Lower lobe of right lung (tissue), 2 donors: ENCODE measurements around the gene TOMM34. TPM values are rescaled to one million over a fixed set of nuclear protein-coding genes. Genes with fewer than 3 reads are reported as not detected.

Experiments
- ATAC-seq, 2 donors: fragments of 200-7000 bp; cut with Tn5 transposase; one replicate each; pipeline ENCODE4 v1.9.1; 2020 to 2022; ENCODE audit warnings: mild to moderate bottlenecking in 2 of 2, moderate library complexity in 2 of 2
- DNase-seq: peaks from one replicate; pipeline ENCODE4 v3.0.0-alpha.2; 2020
- H3K27ac ChIP-seq: fragments of 200-600 bp; one replicate; pipeline ENCODE4 v1.8.0; 2022
- H3K27me3 ChIP-seq: fragments of 200-600 bp; one replicate; pipeline ENCODE4 v1.8.0; 2022; ENCODE audit warnings: low read depth
- H3K36me3 ChIP-seq: fragments of 200-600 bp; one replicate; pipeline ENCODE4 v1.8.0; 2022; ENCODE audit warnings: mild to moderate bottlenecking
- H3K4me1 ChIP-seq: fragments of 200-600 bp; one replicate; pipeline ENCODE4 v1.8.0; 2022
- H3K4me3 ChIP-seq: fragments of 200-600 bp; one replicate; pipeline ENCODE4 v1.8.0; 2022; ENCODE audit warnings: mild to moderate bottlenecking
- H3K9me3 ChIP-seq: fragments of 200-600 bp; one replicate; pipeline ENCODE4 v1.8.0; 2022
- intact Hi-C: fragments of 100-400 bp; cut with DNase I; formaldehyde crosslinking; loops from one replicate; pipeline ENCODE4 v1.11.0; 2022
- total RNA-seq: library from RNA; stranded (reverse); fragmentation: NEBNext Ultra II Directional; extraction: Animal tissue kit (Norgen Biotek cat#: 25700); gene quantifications from one replicate; pipeline ENCODE4 v1.2.1, GENCODE V29; 2021
- TF ChIP-seq, protein P1 (sequence below): fragments of 200-600 bp; IDR thresholded peaks from one replicate; pipeline ENCODE4 v1.8.0; 2022; ENCODE audit warnings: antibody characterized with exemption, mild to moderate bottlenecking
- donor health status: DM: no; HTN: yes; CAD: no; lungs with severe emphysema.

TOMM34 gene
- total RNA-seq, 1 donor from 2014 or later: 12.8 TPM

DNA sequence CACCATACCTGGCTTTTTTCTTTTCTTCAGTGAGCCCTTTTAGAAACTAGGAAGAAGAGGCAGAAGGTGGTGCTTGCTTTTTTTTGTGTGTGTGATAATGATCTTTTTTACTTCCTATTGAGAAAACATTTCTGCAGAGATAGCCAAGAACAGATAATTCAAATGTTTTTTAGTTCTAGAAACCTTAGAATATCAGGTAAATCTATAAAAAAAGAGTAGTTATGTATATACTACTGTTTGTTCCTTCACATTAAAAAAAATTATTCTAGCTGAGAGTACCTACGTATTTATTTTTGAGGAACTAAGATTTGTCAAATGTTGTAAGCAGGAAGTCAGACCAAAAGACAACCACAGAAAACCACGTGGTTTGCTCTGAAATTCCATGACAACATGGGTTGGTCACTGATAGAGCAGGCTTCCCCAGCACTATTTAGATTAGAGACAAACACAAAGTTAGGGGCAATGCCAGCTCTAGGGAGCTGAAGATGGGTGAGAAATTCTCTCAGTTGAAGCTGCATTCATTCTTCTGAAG is 19.0 kb upstream of the TOMM34 start:
- H3K9me3 ChIP-seq: no peaks in the 10 kb centered on the region
- peak overlapping the region; percentile 80 for H3K27ac ChIP-seq
- H3K4me1 ChIP-seq: peaks cover 28% of the 10 kb centered on the region
- no peak for DNase-seq
- no peak overlapping the region for H3K4me3 ChIP-seq
- intact Hi-C loops: no loop called here
- H3K36me3 ChIP-seq: peaks cover 92% of the 10 kb centered on the region
- H3K27me3 ChIP-seq: no peaks in the 10 kb centered on the region
- peak; percentile 87 to 91 for ATAC-seq
- TF ChIP-seq, protein P1, sequence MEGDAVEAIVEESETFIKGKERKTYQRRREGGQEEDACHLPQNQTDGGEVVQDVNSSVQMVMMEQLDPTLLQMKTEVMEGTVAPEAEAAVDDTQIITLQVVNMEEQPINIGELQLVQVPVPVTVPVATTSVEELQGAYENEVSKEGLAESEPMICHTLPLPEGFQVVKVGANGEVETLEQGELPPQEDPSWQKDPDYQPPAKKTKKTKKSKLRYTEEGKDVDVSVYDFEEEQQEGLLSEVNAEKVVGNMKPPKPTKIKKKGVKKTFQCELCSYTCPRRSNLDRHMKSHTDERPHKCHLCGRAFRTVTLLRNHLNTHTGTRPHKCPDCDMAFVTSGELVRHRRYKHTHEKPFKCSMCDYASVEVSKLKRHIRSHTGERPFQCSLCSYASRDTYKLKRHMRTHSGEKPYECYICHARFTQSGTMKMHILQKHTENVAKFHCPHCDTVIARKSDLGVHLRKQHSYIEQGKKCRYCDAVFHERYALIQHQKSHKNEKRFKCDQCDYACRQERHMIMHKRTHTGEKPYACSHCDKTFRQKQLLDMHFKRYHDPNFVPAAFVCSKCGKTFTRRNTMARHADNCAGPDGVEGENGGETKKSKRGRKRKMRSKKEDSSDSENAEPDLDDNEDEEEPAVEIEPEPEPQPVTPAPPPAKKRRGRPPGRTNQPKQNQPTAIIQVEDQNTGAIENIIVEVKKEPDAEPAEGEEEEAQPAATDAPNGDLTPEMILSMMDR: no peak

DNA sequence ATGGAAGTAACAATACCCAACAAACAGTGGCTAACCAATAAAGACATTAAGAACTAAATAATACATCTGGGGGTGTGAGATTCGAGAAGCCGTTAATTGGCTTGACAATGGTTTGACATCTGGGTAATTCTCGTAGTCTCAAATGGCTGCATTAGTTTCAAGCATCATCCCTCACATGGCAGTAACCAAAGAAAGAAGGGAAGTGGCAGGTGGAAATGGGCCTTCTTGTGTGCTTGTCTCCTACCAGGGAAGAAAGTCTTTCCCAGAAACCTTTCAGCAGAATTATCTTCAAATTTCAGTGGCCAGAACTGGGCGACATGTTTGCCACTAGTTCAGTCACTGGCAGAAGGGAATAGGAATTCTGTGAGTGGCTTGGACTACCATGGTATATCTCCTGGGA is 16.5 kb upstream of the TOMM34 start:
- H3K27me3 ChIP-seq: no peaks in the 10 kb centered on the region
- no peak overlapping the region for H3K27ac ChIP-seq
- H3K36me3 ChIP-seq: peaks cover 94% of the 10 kb centered on the region
- no peak for ATAC-seq
- intact Hi-C loops: no loop called here
- no peaks in the 10 kb centered on the region for H3K9me3 ChIP-seq
- peaks cover 36% of the 10 kb centered on the region for H3K4me1 ChIP-seq
- H3K4me3 ChIP-seq: no peak overlapping the region
- TF ChIP-seq, protein P1: no peak
- DNase-seq: no peak

DNA sequence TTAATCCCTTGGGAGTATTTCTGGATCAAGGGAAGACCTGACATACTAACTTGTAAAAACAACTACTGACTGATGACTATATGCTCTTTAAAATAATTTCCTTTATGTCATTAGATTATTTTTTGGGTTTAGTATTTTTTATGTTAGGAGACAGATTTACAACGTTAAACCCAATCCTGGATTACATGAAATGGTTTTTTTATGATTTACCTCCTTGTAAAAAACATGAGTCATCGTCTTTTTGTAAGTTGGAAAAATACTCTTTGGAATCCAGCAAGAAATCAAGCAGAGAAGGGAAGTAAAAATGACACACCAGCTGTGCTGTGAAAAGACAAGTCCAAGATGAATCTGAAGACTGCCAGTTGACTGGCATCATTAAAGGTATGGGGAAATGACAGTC is 12.9 kb upstream of the TOMM34 start:
- TF ChIP-seq, protein P1: no peak
- intact Hi-C loops: no loop called here
- Histone ChIP-seq H3K4me3 (no peak overlapping the region), H3K4me1 (peaks cover 30% of the 10 kb centered on the region), H3K36me3 (peaks cover 62% of the 10 kb centered on the region), H3K27ac (no peak overlapping the region), H3K27me3 (no peaks in the 10 kb centered on the region), H3K9me3 (no peaks in the 10 kb centered on the region)
- no peak for DNase-seq
- no peak for ATAC-seq

DNA sequence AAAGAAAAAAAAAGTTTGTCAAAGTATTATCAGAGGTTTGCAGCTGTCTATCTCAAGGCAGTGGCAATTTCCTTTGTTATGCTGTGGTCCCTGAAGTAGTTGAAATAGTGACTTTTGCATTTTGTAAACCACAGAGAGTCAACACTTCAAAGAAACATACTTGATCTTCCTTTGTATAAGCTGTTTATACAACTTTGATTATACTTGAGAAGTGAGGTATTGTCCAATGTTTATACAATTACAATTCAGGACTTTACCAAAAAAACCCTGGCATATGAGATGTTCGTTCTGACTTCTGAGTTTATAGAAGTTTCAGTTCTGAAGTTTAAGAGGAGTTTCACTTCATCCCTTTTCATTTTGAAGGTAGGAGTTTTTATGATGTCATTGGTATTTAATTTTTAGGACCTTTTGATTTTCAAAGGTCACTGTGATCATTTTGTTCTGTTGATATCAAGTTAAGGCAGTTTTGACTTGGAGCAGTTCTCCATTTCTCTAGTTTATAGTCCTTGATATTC is 10.1 kb upstream of the TOMM34 start:
- Histone ChIP-seq H3K9me3 (no peaks in the 10 kb centered on the region), H3K4me1 (peaks cover 43% of the 10 kb centered on the region), H3K4me3 (peak overlapping the region; percentile 93), H3K27ac (peak overlapping the region; percentile 61), H3K27me3 (no peaks in the 10 kb centered on the region), H3K36me3 (peaks cover 37% of the 10 kb centered on the region)
- TF ChIP-seq, protein P1: no peak
- intact Hi-C loops: no loop called here
- DNase-seq (no peak), ATAC-seq (no peak)

DNA sequence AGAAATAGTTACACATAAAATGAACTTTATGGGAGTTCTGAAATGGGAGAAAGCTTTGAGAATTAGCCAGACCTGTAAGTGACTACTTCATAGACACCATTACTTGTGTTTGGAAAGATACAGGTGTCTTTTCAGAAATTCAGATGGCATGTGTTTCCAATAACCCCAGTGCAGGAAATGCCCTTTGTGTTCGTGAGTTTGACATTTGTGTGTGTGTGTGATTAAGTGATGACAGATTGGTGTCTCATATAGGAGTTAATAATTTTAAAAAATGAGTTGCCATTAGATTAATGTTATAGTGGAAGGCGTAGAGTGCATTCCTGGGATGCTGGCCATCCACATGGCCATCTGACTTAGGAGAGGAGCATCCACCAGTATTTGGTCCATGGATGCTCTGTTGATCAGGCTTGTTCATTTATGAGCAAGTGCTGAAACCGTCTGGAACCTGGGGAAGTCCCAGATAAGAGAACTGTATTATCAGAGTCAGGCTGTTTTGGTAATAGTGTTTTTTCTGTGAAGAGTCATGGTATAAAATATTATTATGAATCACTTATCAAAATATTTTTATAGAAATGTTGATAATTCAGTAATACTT is 9.2 kb upstream of the TOMM34 start:
- peak overlapping the region; percentile 93 for H3K4me3 ChIP-seq
- intact Hi-C loops: no loop called here

More for the DNA sequence above, 9.2 kb upstream of the TOMM34 start:
- no peak overlapping the region for H3K27ac ChIP-seq
- no peak for DNase-seq
- H3K27me3 ChIP-seq: no peaks in the 10 kb centered on the region
- no peak for ATAC-seq
- H3K4me1 ChIP-seq: peaks cover 43% of the 10 kb centered on the region
- H3K36me3 ChIP-seq: peaks cover 28% of the 10 kb centered on the region
- H3K9me3 ChIP-seq: no peaks in the 10 kb centered on the region
- TF ChIP-seq, protein P1: no peak
